Common myeloid progenitor, CD34-positive (primary cell): Measurements from ENCODE around the gene SYNGR3.

ENCODE experiments used
- CTCF ChIA-PET: fragments of 350-600 bp; sonication (Branson Sonifier 250); formaldehyde crosslinking; loops from one replicate; lab custom pipeline; 2021; ENCODE audit warnings: antibody characterized with exemption; lab: Charles Lee
- POLR2A ChIA-PET: fragments of 350-600 bp; sonication (Branson Sonifier 250); formaldehyde crosslinking; loops from one replicate; lab custom pipeline; 2021; ENCODE audit warnings: antibody characterized with exemption; lab: Charles Lee
- DNase-seq, 3 donors: peaks; one replicate each; pipeline versions ENCODE4 v3.0.0 to v3.0.0-alpha.2; 2013
- H3K27ac ChIP-seq, 2 experiments: 1 replicate in 1 of 2; 2 replicates in 1 of 2; pipeline ENCODE4 v1.7.0; 2013; ENCODE audit warnings: inconsistent platforms in 2 of 2, low read length in 2 of 2, mild to moderate bottlenecking in 2 of 2, low read depth in 1 of 2, moderate library complexity in 1 of 2; ENCODE audit not compliant: severe bottlenecking in 2 of 2, insufficient read depth in 1 of 2, poor library complexity in 1 of 2
- H3K27me3 ChIP-seq, 5 experiments: replicated peaks in 2 of 5; 1 replicate in 3 of 5; 2 replicates in 2 of 5; pipeline versions ENCODE4 v1.6.1 to v1.7.0; 2013; ENCODE audit warnings: low read length in 4 of 5, mild to moderate bottlenecking in 2 of 5, moderate library complexity in 2 of 5, inconsistent platforms in 1 of 5; ENCODE audit not compliant: insufficient read depth in 5 of 5, control insufficient read depth in 4 of 5
- H3K36me3 ChIP-seq, 4 experiments: 1 replicate in 2 of 4; 2 replicates in 2 of 4; pipeline versions ENCODE4 v1.6.1 to v1.7.0; 2013; ENCODE audit warnings: low read length in 3 of 4, control low read depth in 1 of 4, mild to moderate bottlenecking in 1 of 4; ENCODE audit not compliant: control insufficient read depth in 4 of 4, insufficient read depth in 4 of 4
- H3K4me1 ChIP-seq, 4 experiments: 1 replicate in 3 of 4; 2 replicates in 1 of 4; pipeline versions ENCODE4 v1.6.1 to v1.7.1; 2013; ENCODE audit warnings: low read length in 3 of 4, mild to moderate bottlenecking in 3 of 4, control low read depth in 1 of 4, inconsistent platforms in 1 of 4, moderate library complexity in 1 of 4; ENCODE audit not compliant: control insufficient read depth in 4 of 4, insufficient read depth in 4 of 4; ENCODE audit errors: control extremely low read depth in 1 of 4
- H3K4me3 ChIP-seq, 7 experiments: 1 replicate in 4 of 7; 2 replicates in 3 of 7; pipeline versions ENCODE4 v1.5.1 to v1.7.0; 2013; ENCODE audit warnings: mild to moderate bottlenecking in 7 of 7, low read length in 6 of 7, moderate library complexity in 6 of 7, inconsistent platforms in 2 of 7, low read depth in 2 of 7, control low read depth in 1 of 7; ENCODE audit not compliant: insufficient read depth in 4 of 7, control insufficient read depth in 1 of 7; ENCODE audit errors: extremely low read depth in 1 of 7
- H3K9me3 ChIP-seq, 5 experiments: 1 replicate in 4 of 5; 2 replicates in 1 of 5; pipeline versions ENCODE4 v1.6.1 to v1.7.1; 2013; ENCODE audit warnings: low read length in 4 of 5, mild to moderate bottlenecking in 2 of 5, inconsistent platforms in 1 of 5, low read depth in 1 of 5, moderate library complexity in 1 of 5; ENCODE audit not compliant: control insufficient read depth in 4 of 5, insufficient read depth in 2 of 5; ENCODE audit errors: control extremely low read depth in 1 of 5
- WGBS: methylation state at CpG from one replicate; pipeline ENCODE4 v1.1.5; 2013; ENCODE audit not compliant: insufficient coverage; 5-methylcytosine and 5-hydroxymethylcytosine counted together

SYNGR3 gene

DNA sequence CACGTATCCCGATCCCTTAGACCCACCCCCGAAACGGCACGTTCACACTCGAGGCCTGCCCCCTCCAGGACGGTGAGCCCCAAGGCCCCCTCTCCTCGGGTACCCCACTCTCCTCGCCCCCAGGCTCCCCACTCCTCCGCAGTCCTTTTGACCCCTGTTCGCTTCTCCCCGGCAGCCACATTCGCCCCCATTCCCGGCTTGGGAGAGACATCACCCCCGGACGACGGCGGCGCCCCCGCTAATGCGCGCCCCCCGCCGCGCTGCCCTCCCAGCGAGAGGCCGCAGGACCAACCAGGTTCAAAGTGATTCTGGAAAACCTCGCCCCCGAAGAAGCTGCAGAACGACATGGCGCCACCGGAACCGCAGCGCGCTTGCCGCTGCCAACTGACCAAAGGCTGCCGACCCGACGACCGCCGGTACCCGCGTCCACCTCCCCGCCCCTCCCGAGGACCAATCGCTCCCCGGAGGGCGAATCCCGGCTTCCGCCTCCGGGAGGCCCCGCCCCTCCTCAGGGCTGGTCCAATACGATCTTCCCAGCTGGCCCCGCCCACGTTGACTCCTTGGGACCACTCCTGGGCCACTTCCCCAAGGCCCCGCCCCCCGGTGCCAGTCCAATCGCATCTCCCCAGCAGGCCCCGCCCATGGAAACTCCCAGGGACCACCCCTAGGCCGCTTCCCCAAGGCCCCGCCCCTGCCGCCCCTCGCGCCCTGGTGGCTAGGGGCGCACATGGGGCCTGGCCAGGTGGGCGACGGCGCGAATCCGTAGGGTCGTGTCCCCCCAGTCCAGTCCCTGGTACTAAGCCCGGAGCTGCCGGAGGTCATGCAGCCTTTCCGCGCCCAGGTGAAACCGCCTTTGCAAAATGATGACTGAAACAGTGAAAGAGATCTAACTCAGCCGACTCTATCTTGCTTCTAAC lies 46.7 kb upstream of the SYNGR3 start, which contains the start of gene MSRB1:
Gene MSRB1, minus strand, starts transcription at position 390 of the 917 bp plus-strand sequence. Its CDS starts 43 bp downstream, at position 347.
- Histone ChIP-seq H3K9me3 (no peaks in the 10 kb centered on the region), H3K27ac (peak within 1 kb of the TSS in 1 of 2 experiments; percentile 79), H3K27me3 (no peaks in the 10 kb centered on the region), H3K4me1 (peaks cover 3 to 25% (median 19%) of the 10 kb centered on the region in 4 experiments), H3K4me3 (peak within 1 kb of the TSS; percentile 66 to 85 (median 83)), H3K36me3 (peaks cover 5 to 31% (median 22%) of the 10 kb centered on the region in 4 experiments)
- DNase-seq, result peak; percentile 97 to 98 (median 98)
- ChIA-PET CTCF (interaction anchor here (0.7 to 0.9 kb wide), 4 partner anchors 10 to 179 kb away, joined by 3 read pairs; no protein-coding TSS in a partner anchor), POLR2A (interaction anchor here (0.5 to 1.9 kb wide), 3 partner anchors 22 to 161 kb away, joined by 3 to 11 read pairs (median 4); partner anchors contain the start of genes NUBP2, RPS2 and SPSB3)
- 2% methylated on average over 31 of the region's 77 CpGs for WGBS

DNA sequence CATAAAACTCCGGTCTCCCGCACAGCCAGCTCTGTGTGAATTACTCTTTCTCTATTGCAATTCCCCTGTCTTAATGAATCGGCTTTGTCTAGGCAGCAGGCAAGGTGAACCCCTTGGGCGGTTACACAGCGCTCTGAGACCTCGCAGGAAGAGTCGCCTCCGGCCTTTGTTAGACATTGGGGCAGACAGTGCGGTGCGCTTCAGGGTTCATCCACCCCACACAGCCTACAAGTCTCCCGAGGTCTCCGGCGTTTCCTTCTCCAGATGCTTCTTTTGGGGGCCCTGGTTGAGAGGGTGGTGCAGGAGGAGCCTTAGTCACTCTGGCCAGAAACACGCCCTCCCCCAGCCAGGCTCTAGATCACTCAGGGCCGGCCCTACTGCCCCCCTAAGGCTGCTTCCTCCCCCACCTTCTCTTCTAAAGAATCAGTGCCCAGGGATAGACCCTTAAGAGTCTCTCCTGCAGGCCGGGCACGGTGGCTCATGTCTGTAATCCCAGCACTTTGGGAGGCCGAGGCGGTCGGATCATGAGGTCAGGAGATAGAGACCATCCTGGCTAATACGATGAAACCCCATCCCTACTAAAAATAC lies 45.1 kb upstream of the SYNGR3 start:
- Histone ChIP-seq H3K27me3 (no peaks in the 10 kb centered on the region), H3K36me3 (peaks cover 0 to 14% (median 10%) of the 10 kb centered on the region in 4 experiments), H3K4me1 (peaks cover 3 to 25% (median 19%) of the 10 kb centered on the region in 4 experiments), H3K9me3 (no peaks in the 10 kb centered on the region), H3K4me3 (no peak overlapping the region), H3K27ac (no peak overlapping the region)
- CTCF ChIA-PET, result interaction anchor here (0.6 kb wide), 1 partner anchor 12 kb away, joined by 4 read pairs; no protein-coding TSS in a partner anchor
- 100% methylated on average over 10 of the region's 21 CpGs for WGBS
- no peak for DNase-seq
- POLR2A ChIA-PET, result interaction anchor here (0.8 kb wide), 1 partner anchor 19 kb away, joined by 3 read pairs; no protein-coding TSS in a partner anchor

DNA sequence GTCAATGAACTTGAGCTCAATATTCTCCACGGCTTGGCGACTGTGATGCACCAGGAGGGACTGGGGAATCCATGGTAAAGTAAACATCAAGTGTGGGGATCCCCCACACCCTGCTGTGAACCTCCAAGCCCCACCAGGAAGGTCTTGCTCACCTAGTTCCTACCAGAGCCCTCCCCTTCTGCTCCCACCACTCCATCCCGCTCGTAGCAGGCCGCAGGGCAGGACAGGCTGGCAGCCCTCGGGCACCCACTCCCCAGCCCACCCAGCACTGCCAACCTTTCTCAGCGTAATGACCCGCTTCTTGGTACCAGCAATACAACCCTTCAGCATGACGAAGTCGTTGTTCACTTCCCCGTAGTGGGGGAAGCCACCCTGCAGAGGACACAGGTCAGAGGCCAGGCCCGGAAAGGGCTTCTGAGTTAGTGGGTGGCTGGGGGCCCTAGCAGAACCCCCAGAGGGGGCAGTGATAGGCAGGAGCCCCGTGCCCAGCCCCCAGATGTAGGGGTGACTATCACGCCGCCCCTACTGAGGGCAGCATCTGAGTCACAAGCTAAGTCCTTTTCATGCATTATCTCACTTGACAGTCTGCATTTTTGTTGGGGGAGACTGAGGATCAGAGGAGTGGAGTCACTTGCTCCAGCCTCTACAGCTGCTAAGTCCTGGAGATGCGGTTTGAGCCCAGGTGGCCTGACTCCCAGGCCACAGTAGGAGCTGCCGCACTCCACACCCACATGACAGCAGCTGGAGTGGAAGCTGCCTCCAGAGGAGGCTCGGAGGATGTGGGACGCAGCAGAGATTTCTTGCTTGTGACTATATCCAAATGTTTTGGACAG lies 44.0 kb upstream of the SYNGR3 start:
- Histone ChIP-seq H3K36me3 (peaks cover 0 to 5% (median 3%) of the 10 kb centered on the region in 4 experiments), H3K9me3 (no peaks in the 10 kb centered on the region), H3K27me3 (no peaks in the 10 kb centered on the region), H3K4me1 (peaks cover 3 to 25% (median 19%) of the 10 kb centered on the region in 4 experiments), H3K27ac (no peak overlapping the region), H3K4me3 (no peak overlapping the region)
- ChIA-PET CTCF (no interaction called here), POLR2A (no interaction called here)
- WGBS, result 96% methylated on average over 15 of the region's 19 CpGs
- DNase-seq, result no peak

GRCh38 chr16:1946495-1947368 lies 43.0 kb upstream of the SYNGR3 start:
- CTCF ChIA-PET, result interaction anchor here (0.6 to 1.0 kb wide), 3 partner anchors 10 to 19 kb away, joined by 3 read pairs; no protein-coding TSS in a partner anchor

GRCh38 chr16:1947369-1947670 lies 42.5 kb upstream of the SYNGR3 start:
- DNase-seq, result no peak
- Histone ChIP-seq H3K4me1 (peaks cover 0 to 13% (median 9%) of the 10 kb centered on the region in 4 experiments), H3K27me3 (no peaks in the 10 kb centered on the region), H3K36me3 (no peaks in the 10 kb centered on the region), H3K27ac (no peak overlapping the region), H3K4me3 (no peak overlapping the region), H3K9me3 (no peaks in the 10 kb centered on the region)
- ChIA-PET CTCF (interaction anchor here (0.8 to 1.0 kb wide), 2 partner anchors 10 to 16 kb away, joined by 3 read pairs; no protein-coding TSS in a partner anchor), POLR2A (no interaction called here)
- 97% methylated on average over 9 of the region's 9 CpGs for WGBS

More at GRCh38 chr16:1946495-1947368, 43.0 kb upstream of the SYNGR3 start:
- H3K36me3 ChIP-seq, result no peaks in the 10 kb centered on the region
- peaks cover 3 to 19% (median 14%) of the 10 kb centered on the region in 4 experiments for H3K4me1 ChIP-seq
- WGBS, result 96% methylated on average over 33 of the region's 38 CpGs
- POLR2A ChIA-PET, result no interaction called here
- H3K27me3 ChIP-seq, result no peaks in the 10 kb centered on the region
- no peak overlapping the region for H3K4me3 ChIP-seq
- H3K27ac ChIP-seq, result no peak overlapping the region
- no peak for DNase-seq
- no peaks in the 10 kb centered on the region for H3K9me3 ChIP-seq

DNA sequence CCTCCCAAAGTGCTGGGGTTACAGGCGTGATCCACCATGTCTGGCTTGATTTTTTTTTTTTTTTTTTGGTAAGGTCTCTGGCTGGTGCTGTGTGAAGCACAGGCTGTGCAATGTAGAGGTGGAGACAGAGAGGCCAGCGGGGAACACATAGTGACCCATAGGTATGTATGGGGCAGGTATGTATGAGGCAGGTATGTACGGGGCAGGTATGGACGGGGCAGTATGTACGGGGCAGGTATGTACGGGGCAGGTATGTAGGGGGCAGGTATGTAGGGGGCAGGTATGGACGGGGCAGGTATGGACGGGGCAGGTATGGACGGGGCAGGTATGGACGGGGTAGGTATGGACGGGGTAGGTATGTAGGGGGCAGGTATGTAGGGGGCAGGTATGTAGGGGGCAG lies 40.3 kb upstream of the SYNGR3 start:
- CTCF ChIA-PET, result interaction anchor here (0.6 kb wide), 1 partner anchor 331 kb away, joined by 3 read pairs; no protein-coding TSS in a partner anchor

More for the DNA sequence above, 40.3 kb upstream of the SYNGR3 start:
- Histone ChIP-seq H3K27me3 (no peaks in the 10 kb centered on the region), H3K4me3 (no peak overlapping the region), H3K4me1 (no peaks in the 10 kb centered on the region), H3K36me3 (no peaks in the 10 kb centered on the region), H3K9me3 (no peaks in the 10 kb centered on the region), H3K27ac (no peak overlapping the region)
- POLR2A ChIA-PET, result no interaction called here
- 99% methylated on average over 7 of the region's 11 CpGs for WGBS
- DNase-seq, result no peak
